ENCODE data around the gene PTPRA.

DNA sequence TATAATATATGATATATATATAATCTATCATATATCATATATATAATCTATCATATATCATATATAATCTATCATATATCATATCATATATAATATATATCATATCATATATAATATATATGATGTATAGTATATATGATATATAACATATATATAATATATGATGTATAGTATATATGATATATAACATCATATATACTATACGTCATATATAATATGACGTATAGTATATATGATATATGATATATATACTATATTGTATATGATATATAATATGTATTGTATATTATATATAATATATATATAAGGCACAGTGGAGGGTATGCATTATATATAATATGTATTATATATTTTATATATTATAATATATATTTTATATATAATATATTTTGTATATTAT is 36.7 kb downstream of the PTPRA start:
- TF ChIP-seq, protein P1, sequence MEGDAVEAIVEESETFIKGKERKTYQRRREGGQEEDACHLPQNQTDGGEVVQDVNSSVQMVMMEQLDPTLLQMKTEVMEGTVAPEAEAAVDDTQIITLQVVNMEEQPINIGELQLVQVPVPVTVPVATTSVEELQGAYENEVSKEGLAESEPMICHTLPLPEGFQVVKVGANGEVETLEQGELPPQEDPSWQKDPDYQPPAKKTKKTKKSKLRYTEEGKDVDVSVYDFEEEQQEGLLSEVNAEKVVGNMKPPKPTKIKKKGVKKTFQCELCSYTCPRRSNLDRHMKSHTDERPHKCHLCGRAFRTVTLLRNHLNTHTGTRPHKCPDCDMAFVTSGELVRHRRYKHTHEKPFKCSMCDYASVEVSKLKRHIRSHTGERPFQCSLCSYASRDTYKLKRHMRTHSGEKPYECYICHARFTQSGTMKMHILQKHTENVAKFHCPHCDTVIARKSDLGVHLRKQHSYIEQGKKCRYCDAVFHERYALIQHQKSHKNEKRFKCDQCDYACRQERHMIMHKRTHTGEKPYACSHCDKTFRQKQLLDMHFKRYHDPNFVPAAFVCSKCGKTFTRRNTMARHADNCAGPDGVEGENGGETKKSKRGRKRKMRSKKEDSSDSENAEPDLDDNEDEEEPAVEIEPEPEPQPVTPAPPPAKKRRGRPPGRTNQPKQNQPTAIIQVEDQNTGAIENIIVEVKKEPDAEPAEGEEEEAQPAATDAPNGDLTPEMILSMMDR (IDR thresholded peaks at IDR 0.05 in 4 of 5, conservative IDR thresholded peaks at IDR 0.05 in 1 of 5) = no peak
- no peak for TF ChIP-seq POLR2A (IDR thresholded peaks at IDR 0.05)

Data from gastrocnemius medialis (tissue), 4 donors.